Fibroblast of skin of right biceps (primary cell): ENCODE results near the gene AHI1.
"Not testable (repeated sequence)": the region's sequence is repeated elsewhere in the genome, so short reads cannot be mapped to it uniquely, and the experiment has no call there.

Source experiments
- DNase-seq: peaks from one replicate; pipeline ENCODE4 v3.0.0-alpha.2; 2013

The AHI1 gene

DNA sequence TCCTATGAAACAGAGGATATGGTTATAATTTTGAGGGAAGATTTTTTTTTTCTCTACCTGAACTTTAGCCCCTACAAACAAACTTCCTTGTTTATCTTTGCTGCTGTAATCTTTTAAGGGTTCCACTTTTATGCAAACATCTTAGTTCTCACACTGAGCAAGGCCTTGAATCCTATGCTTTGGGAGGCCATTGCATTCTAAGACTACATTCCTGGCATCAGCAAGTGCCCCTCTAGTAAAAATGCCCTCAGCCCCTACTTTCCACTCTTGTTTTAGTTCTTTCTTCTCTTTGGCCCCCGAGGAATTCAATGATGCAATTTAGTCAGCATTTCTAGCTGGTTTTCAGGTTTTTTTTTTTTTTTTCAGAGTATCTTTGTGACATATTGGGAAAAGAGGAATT, 8.1 kb upstream of the AHI1 start:
- DNase-seq = peak; percentile 24

GRCh38 chr6:135505222-135505621, 7.7 kb upstream of the AHI1 start:
- DNase-seq = no peak

DNA sequence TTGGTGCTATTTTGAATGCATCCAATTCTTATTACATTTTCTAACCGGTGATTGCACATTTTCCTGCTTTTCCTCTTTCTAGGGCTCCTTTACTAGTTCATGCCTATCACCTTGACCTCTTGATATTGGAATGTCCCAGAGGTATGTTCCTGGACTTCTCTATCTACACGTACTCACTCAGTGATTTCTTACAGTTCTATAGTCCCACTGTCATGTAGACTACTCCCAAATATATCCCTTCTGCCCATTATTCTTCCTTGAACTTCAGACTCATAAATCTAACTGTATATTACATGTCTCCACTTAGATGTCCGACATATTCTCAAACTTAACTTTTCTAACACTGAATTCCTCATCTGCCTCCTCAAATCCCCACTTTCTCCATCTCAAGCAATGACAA, 7.2 kb upstream of the AHI1 start:
- DNase-seq = no peak

DNA sequence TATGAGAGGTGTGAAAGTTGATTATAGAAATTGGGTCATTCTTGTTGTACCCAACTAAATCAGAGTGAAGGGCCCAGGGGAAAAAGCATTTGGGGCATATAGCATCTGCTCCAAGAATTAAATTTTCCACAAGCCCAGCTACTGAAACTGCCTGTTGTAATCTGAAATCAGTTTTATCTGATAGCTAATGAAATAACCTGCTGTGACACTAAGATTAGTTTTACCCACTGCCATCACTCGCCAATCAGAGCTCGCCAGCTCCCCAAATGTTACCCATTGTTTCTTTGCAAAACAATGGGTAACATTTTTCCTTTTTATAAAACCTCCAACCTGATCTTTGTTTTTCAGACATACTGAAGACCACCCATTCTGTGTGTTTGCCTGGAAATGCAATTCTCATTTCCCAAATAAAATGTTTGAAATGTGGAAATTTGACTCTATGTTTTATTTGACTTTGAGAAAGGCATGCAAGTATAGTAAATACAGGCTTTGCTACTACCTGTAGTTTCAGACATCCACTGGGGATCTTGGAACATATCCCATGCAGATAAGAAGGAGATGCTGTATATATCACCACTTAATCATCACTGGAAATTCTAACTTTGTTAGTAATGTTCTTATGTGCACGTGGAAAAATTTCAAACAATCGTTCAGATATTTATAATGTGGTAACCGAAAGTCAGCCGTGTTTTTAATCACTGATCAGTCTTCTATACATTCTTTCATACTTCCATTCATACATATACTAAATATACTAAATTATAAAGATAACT, 6.3 kb upstream of the AHI1 start:
- no peak for DNase-seq

GRCh38 chr6:135499441-135500340, 2.2 kb upstream of the AHI1 start:
- DNase-seq = no peak

- peak; percentile 89 for DNase-seq
Observed at GRCh38 chr6:135498185-135498841, 773 bp upstream of the AHI1 start.

DNA sequence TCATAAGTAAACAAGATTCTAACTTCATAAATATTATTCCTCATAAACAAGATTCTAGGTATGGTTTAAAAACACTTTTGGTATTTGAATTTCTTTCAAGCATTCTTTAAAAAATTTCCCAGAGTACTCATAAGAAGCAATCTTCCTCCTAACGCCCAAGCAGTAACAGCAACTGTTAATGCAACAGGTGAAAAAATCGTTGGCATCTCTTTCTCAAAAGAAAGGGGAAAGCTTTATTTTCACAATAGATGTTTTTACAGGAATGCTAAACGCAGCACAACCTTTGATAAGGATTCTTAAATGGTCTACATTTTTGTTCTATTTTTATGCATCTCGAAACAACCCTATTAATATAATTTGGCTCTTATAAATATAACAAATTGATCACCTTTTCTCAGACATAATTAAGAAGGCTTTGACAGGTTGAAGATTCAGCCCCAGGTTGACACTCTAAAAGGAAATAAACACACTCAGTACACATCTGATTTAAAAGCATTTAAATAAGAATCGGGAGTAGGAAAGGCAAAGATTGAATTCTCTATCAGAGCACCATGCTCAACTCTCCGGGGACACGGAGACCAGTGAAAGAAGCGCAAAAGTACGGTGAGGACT, 634 bp downstream of the AHI1 start:
- no peak for DNase-seq

- DNase-seq = no peak
Observed at GRCh38 chr6:135493218-135493961, 4.2 kb downstream of the AHI1 start.

- no peak for DNase-seq
Observed at GRCh38 chr6:135490381-135490780, 7.2 kb downstream of the AHI1 start.

DNA sequence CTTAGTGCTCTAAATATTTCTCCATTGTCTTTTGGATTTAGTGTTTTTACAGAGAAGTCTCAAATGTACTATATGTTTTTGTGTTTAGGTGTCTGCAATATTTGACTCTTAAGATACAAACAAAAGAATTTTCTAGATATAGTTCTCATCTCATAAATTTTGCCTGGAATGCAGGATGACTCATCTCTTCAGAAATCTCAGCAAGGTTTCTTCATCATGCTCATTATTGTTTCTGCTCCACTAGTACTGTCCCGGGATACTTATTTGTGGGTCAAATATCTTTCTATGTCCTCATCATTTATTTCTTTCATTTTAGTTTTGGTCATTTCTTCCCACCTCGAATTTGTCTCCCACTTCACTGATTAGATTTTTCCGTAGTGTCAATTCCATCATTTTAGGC, 9.5 kb downstream of the AHI1 start:
- DNase-seq = peak; percentile 75

DNA sequence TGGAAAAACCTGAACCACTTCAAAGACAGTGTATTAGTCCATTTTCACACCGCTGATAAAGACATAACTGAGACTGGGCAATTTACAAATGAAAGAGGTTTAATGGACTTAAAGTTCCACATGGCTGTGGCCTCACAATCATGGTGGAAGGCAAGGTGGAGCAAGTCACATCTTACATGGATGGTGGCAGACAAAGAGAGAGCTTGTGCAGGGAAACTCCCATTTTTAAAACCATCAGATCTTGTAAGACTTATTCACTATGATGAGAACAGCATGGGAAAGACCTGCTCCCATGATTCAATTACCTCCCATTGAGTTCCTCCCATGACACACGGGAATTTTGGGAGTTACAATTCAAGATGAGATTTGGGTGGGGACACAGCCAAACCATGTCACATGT, 13.6 kb downstream of the AHI1 start:
- DNase-seq = not testable (repeated sequence)

- DNase-seq = no peak
Observed at GRCh38 chr6:135481783-135482369, 15.7 kb downstream of the AHI1 start.

DNA sequence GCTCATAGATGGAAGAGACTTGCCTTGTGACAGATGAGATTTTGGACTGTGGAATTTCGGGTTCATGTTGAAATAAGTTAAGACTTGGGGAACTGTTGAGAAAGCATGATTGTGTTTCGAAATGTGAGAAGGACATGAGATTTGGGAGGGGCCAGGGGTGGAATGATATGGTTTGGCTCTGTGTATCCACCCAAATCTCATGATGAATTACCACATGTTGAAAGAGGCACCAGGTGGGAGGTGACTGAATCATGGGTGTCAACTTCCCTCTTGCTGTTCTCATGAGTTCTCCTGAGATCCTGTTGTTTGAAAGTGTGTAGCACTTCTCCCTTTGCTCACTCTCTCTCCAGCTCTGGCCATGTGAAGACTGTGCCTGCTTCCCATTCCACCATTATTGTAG, 17.9 kb downstream of the AHI1 start:
- DNase-seq = no peak

DNA sequence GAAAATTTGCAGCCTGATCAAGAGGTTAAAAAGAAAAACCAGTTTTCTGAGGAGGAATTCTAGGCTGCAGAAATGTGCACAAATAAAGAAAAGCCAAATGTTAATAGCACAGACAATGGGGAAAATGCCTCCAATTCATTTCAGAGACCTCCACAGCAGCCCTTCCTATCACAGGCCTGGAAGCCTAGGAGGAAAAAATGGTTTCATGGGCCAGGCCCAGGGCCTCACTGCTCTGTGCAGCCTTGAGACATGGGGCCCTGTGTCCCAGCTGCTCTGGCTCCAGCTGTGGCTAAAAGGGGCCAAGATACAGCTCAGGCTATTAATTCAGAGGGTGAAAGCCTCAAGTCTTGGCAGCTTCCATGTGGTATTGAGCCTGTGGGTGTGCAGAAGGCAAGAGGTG, 18.9 kb downstream of the AHI1 start:
- no peak for DNase-seq

DNA sequence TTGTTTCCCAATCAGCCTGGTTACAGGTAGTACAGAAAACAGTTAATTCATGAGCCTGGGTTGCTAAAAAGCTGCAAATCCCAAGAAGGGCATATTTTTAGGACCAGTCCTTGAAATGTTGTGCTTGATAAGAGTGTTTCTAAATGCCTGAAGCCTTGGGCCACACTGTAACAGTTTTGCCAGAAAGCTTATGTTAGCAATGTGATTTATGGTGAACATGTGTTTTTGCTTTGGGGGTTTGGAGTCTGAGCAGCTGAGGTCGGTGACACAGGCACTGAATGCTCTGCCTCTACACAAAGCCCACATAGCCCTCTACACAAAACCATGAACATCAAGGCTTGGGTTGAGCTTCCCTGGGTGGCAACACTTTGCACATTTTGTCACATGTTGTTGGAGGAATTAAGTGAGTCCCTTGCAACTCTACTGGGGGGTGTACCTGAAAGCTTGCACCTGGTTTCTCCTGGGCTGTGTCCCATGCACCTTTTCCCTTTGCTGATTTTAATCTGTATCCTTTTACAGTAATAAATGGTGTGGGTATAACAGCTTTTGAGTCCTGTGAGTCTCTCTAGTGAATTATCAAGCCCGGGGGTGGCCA, 22.2 kb downstream of the AHI1 start:
- peak; percentile 73 for DNase-seq

GRCh38 chr6:135474362-135474761, 23.2 kb downstream of the AHI1 start:
- DNase-seq = peak; percentile 33

DNA sequence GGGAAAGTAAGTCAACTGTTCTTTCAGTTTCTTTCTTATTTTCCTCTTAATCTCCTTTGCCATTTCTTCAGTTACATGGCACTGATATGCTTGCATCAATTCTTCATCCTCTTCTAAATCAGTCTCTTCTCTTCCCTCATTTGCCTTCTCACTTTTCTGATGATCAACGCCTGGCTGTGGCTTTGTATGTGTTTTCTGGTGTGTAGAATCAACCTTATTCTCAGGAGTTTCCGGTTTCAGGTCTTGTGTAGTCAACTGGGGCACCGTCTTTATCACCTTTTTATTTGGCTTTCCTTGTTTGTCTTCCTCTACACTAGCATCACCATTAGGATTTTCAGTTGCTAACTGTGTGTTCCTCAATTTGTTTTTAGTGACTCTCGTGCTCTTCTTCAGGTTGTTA, 31.6 kb downstream of the AHI1 start:
- DNase-seq = no peak

DNA sequence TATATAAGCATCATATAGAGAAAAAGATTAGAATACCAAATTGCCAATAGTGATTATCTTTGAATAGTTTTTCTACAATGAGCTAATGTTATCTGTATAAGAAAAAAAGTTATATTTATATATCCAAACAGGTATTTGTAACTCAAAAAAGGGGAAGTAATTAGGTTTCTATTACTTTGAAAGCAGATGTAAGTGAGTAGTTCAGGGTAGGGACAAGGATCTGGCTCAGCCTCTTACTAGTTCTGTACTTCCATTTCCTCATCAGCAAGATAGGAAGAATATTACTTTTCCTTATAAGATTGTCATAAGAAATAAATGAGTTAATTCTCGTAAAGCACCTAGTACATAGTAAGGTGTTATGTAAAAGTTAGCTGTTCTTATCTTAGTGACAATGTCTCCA, 32.2 kb downstream of the AHI1 start:
- no peak for DNase-seq

DNA sequence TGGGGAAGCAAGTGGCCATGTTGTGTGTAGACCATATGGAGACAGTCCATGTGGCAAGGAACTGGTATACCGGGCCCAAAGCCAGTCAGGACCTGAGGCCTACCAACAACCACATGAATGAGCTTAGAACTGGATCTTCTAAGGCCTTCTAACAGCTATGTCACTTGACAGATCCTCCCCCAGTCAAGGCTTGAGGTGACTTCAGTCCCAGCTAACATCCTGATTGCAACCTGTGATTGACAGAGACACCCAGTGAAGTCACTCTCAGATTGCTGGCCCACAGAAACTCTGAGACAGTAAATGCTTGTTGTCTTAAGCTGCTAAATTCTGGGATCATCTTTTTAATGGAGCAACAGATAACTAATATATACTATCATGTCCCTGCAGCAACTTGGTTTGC, 32.9 kb downstream of the AHI1 start:
- no peak for DNase-seq

DNA sequence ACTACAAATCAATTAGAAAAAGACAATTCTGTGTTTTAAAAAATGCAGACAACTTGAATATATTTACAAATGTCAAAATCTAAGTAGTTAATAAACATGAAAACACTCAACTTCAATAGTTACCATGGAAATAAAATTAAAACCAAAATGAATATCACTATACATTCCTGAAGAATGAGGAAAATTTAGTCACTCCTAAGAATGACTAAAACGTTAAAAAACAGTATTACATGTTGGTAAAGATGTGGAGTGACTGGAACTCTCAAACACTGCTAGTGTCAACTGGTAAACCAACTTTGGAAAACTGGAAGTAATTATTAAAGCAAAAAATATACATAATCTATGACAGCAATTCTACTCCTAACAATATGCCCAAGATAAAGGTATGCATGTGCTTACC, 36.3 kb downstream of the AHI1 start:
- no peak for DNase-seq

DNA sequence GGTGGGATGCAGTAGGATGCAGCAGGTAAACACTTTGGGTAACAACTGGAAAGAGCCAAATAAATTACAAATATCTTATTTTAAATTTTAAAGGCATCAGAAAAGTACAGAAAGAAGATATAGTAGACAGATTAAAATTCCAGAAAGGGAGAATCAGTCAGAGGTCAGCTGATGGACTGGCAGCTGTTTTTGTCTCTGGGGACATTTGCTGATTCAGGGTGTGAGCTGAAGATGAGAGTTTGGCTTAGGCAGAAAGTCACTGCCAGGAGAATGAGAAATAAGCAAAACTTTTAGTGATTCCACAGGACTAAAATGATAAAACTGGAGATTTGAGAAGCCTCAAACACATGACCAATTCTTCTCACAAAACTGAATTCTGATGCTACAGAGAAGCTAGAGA, 39.5 kb downstream of the AHI1 start:
- peak; percentile 48 for DNase-seq
